H1 (cell line): Measurements from ENCODE around the gene MEGF11. TPM values are rescaled to one million over a fixed set of nuclear protein-coding genes. Genes with fewer than 3 reads are reported as not detected.

Source experiments
- SAP30 ChIP-seq: fragments of 300-600 bp; sonication (generic); IDR thresholded peaks from 2 replicates; pipeline ENCODE4 v1.7.1; 2012; ENCODE audit warnings: low read length, moderate library complexity, mild to moderate bottlenecking, inconsistent platforms; ENCODE audit not compliant: insufficient read depth, insufficient replicate concordance
- SP1 ChIP-seq: IDR thresholded peaks from 2 replicates; pipeline ENCODE4 v1.6.1; 2011; ENCODE audit warnings: low read depth, low read length
- ZNF274 ChIP-seq: IDR thresholded peaks from 2 replicates; pipeline ENCODE4 v1.7.0; 2012; ENCODE audit warnings: low read length, borderline replicate concordance; ENCODE audit errors: extremely low read depth
- polyA plus RNA-seq, 7 experiments: library from polyadenylated mRNA; depleted of rRNA in 3 of 7; stranded (reverse) in 5 of 7; unstranded in 2 of 7; fragments of >200 nt in 5 of 7; fragments of 200-250 nt in 2 of 7; gene quantifications; 1 replicate in 5 of 7; 2 replicates in 1 of 7; 4 replicates in 1 of 7; pipeline versions ENCODE4 v1.2.1 to v1.2.3, GENCODE V29; 2011 to 2013; ENCODE audit warnings: missing spikeins in 2 of 7, mixed read lengths in 2 of 7
- total RNA-seq: library from RNA; stranded (reverse); fragmentation: NEBNext Ultra II Directional; extraction: Animal tissue kit (Norgen Biotek cat#: 25700); gene quantifications from 2 replicates; pipeline ENCODE4 v1.2.1, GENCODE V29; 2021

Gene MEGF11
- total and polyA plus RNA-seq, 2 of the 8 experiments (the other 6 are each of a cell fraction or from before 2014, with no cell fraction given), result 4.4 to 4.8 TPM

DNA sequence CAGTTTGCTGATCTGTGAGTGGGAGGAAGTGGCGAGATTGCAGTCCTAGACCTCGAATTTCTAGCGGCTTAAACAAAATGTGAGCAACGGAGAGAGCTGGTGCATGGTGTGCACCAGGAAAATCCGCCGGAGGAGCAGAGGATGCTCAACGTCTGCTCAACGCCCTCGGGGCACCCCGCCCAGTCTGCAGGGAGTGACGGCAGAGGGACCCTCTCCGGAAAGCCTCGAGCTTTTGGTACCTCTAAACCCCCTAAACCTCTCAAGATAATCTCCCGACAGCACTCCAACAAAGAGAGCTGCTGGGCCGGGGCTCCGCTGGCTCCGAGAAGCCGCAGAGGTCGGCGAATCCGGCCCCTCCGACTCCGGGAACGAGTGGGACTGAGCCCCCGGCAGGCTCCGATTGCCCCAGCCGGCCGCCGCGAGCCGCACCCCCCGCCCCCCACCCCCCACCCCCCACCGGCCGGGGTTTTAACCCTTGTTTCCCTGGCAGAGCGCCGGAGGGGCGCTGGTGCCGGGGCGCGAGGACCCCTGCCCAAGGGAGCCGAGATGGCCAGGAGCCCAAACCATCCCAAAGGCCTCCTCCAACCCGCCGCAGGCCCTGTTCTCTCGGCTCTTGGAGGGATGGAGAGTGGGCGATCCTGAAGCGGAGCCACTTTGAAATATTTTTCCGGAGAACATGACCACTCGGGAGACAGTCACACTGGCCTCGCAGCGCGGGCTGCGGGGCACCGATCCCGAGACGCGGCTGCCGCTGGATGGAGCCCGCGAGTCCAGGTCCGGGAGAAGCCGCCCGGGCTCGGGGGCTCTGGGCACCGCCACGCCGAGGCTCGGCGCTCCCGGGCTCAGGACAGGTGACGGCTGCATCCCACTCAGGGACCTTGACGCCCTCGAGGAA is 1.5 kb downstream of the MEGF11 start (continued):
- TF ChIP-seq ZNF274 (no peak), SP1 (no peak), SAP30 (no peak)
